GM12801 (cell line): ENCODE data around the gene GDNF.

Experiments used
- TF ChIP-seq, protein P1 (sequence below): IDR thresholded peaks from one replicate; pipeline ENCODE4 v1.5.1; 2011; ENCODE audit warnings: control low read depth; ENCODE audit not compliant: insufficient read length; ENCODE audit errors: extremely low read depth

GDNF gene

DNA sequence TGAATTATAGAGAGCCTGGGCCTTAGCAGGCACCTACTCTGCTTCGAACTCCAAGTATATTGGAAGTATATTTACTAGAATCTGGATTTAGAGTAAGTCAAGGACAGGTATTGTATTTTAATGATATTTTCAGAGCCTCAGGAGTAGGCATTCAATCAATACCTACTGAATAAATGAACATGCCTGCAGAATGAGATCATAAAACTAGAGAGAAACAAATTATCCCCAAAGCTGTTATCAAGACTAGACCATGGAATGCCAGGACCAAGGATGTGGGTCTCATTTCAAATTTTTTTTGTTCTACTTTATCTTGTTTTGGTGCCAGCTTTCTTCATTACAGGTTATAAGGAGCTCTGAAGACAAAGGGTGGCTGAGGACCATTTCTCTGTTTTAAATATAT, 66.0 kb downstream of the GDNF start:
- TF ChIP-seq, protein P1, sequence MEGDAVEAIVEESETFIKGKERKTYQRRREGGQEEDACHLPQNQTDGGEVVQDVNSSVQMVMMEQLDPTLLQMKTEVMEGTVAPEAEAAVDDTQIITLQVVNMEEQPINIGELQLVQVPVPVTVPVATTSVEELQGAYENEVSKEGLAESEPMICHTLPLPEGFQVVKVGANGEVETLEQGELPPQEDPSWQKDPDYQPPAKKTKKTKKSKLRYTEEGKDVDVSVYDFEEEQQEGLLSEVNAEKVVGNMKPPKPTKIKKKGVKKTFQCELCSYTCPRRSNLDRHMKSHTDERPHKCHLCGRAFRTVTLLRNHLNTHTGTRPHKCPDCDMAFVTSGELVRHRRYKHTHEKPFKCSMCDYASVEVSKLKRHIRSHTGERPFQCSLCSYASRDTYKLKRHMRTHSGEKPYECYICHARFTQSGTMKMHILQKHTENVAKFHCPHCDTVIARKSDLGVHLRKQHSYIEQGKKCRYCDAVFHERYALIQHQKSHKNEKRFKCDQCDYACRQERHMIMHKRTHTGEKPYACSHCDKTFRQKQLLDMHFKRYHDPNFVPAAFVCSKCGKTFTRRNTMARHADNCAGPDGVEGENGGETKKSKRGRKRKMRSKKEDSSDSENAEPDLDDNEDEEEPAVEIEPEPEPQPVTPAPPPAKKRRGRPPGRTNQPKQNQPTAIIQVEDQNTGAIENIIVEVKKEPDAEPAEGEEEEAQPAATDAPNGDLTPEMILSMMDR: no peak

DNA sequence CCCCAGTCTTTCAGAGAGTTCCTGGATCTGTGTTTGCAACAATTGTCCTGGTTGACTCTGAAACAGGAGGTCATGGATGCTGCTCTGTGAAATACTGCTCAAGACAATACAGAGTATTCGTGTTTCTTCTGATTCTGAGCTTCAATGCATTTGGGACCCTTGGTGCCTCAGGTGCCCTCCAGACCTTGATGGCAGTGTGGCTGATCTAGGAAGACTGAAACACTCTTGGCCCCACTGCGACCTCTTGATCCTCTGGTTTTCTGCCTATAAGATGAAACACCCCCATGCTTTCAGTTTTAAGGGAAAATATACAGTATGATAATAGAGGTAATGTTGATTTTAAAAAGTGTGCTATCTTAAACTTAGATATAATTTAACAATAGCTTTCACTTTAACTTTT, 67.6 kb downstream of the GDNF start:
- TF ChIP-seq, protein P1: no peak

DNA sequence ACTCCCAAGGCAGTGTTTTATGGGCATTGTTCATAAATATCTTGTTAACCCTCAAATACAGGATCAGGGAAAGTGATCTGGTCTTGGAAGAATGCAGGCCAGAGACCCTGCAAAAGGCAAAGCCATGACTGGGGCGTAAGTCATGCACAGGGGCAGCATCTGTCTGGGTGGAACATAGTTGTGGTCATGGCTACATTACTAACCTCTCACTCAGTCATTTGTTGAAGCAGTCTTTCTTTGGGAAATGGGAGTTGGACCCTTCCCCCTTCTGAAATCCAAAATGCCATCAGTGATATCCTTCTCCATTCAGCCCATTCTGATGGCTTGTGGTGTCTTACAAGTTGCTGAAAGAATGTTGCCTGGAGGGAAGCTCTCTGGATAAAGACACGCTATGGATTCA, 68.1 kb downstream of the GDNF start:
- TF ChIP-seq, protein P1: no peak

DNA sequence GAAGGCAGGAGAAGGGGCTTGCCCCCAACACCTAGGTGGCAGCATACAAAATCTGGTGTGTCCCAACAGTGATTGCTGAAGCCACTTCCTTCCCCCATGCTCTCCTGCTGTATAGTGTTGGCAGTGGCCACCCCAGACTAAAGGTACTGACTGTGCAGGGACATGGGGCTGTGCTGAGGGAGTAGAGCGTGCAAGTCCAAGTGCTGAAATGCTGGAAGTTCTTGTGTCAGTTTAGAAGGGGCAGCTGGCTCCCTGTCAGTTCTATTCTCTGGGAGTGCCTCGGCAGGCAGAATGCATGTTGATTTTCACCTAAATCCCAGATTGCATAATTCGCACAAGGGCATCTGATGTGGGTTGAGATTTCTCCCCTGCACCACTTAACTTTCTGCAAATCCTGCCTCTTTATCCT, 68.6 kb downstream of the GDNF start:
- TF ChIP-seq, protein P1: no peak

DNA sequence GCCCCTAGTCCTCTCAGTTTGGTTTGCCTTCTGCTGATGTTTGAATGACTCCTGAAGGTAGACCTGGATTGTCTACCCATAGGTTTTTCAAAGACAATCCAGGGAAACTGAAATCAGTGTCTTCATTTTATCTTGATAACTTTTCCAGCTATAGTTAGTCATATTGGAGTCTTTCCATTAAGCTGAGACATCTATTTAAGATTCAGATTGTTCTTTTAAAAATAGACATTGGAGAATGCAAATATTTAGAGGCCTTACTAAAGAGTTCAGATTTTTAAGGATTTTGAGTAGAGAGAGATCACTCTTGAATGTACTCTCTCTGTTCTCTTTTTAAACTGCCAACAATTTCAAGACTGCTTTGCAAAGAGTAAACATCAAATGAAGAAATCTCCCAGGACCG, 69.1 kb downstream of the GDNF start:
- TF ChIP-seq, protein P1: no peak

DNA sequence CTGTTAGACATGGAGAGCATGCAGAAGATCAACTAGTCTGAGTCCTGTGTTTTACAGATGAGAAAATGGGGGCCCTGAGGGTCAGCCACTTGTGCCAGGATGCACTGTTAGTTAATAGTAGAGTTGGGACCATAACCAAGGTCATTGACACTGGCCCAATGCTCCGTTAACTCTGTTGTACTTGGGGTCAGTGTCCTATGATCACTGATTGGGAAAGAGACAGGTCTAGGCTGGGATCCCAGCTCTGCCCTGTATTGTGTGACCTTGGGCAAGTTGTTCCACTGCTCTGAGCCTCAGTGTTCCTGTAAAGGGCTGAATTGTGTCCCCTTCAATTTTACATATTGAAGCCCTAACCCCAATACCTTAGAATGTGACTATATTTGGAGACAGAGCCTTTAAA, 70.0 kb downstream of the GDNF start:
- TF ChIP-seq, protein P1: no peak

DNA sequence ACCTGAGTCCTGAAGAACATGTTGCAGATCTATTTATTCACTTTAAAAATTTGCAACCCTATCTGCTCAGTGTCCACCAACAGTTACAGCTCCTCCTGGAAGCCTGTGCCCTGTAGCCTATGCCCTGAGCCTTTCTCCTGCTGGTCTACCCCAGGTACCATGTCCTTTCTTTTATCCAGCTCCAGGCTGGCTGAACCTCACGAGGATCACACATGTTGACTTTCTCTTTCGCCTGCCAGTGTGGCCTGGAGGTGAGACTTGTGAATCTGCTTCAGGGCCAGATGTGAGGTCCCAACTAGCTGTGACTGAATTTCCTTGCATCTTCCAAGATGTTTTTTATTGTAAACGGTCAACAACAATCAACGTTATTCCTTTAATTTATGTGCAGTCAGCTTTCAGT, 70.7 kb downstream of the GDNF start:
- TF ChIP-seq, protein P1: no peak

DNA sequence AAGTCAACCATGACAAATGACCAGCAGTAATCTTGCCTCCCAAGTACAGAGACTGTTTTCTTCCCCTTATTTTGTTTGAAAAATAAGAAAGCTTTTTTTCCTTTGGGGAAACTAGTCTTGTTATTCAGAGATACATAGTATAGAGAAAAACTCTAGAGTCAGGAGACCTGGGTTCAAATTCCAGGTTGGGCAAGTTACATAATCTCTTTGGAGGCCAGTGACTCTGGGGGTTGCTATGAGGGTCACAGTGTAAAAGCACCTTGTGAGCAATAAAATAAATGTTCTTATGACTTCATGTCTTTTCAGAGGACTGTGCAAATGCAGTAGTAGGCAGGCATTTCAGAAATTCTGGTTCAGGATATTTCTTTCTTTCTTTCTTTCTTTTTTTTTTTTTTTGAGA, 71.5 kb downstream of the GDNF start:
- TF ChIP-seq, protein P1: no peak
